HL-60/S4 (cell line): ENCODE measurements around the gene TM4SF18.

Experiments used
- in situ Hi-C: fragments of 300-500 bp; cut with MboI; formaldehyde crosslinking; loops from 2 replicates; pipeline ENCODE4 v1.14.3; 2022; ENCODE audit warnings: low sequenced_read_pairs

TM4SF18 gene

GRCh38 chr3:149291178-149291577, 42.3 kb downstream of the TM4SF18 start:
- in situ Hi-C loops, result no loop called here

GRCh38 chr3:149288655-149289054, 44.8 kb downstream of the TM4SF18 start:
- in situ Hi-C loops, result no loop called here

GRCh38 chr3:149284034-149284433, 49.4 kb downstream of the TM4SF18 start:
- in situ Hi-C loops, result no loop called here

- in situ Hi-C loops, result no loop called here
Observed at GRCh38 chr3:149283401-149283800, 50.0 kb downstream of the TM4SF18 start.

- in situ Hi-C loops, result no loop called here
Observed at GRCh38 chr3:149282836-149283235, 50.6 kb downstream of the TM4SF18 start.

GRCh38 chr3:149282322-149282721, 51.1 kb downstream of the TM4SF18 start:
- in situ Hi-C loops, result no loop called here

GRCh38 chr3:149280671-149281349, 52.6 kb downstream of the TM4SF18 start:
- in situ Hi-C loops, result no loop called here

GRCh38 chr3:149278911-149279310, 54.5 kb downstream of the TM4SF18 start:
- in situ Hi-C loops, result loop anchor here (10.0 kb wide), 1 partner anchor 324 kb away; no protein-coding TSS in a partner anchor

- in situ Hi-C loops, result loop anchor here (10.0 kb wide), 1 partner anchor 323 kb away; no protein-coding TSS in a partner anchor
Observed at GRCh38 chr3:149277331-149277813, 56.1 kb downstream of the TM4SF18 start.

GRCh38 chr3:149276619-149277018, 56.8 kb downstream of the TM4SF18 start:
- in situ Hi-C loops, result loop anchor here (10.0 kb wide), 1 partner anchor 322 kb away; no protein-coding TSS in a partner anchor

- in situ Hi-C loops, result loop anchor here (5.0 to 10.0 kb wide), 2 partner anchors 157 to 319 kb away; no protein-coding TSS in a partner anchor
Observed at GRCh38 chr3:149274220-149274619, 59.2 kb downstream of the TM4SF18 start.

- in situ Hi-C loops, result loop anchor here (5.0 to 10.0 kb wide), 2 partner anchors 156 to 318 kb away; no protein-coding TSS in a partner anchor
Observed at GRCh38 chr3:149273096-149273751, 60.2 kb downstream of the TM4SF18 start.

- in situ Hi-C loops, result loop anchor here (5.0 to 10.0 kb wide), 2 partner anchors 154 to 317 kb away; no protein-coding TSS in a partner anchor
Observed at GRCh38 chr3:149271669-149272068, 61.8 kb downstream of the TM4SF18 start.

- in situ Hi-C loops, result loop anchor here (5.0 to 10.0 kb wide), 2 partner anchors 153 to 315 kb away; no protein-coding TSS in a partner anchor
Observed at GRCh38 chr3:149270180-149270579, 63.3 kb downstream of the TM4SF18 start.

GRCh38 chr3:149269687-149270086, 63.7 kb downstream of the TM4SF18 start:
- in situ Hi-C loops, result loop anchor here (5.0 to 10.0 kb wide), 2 partner anchors 152 to 315 kb away; no protein-coding TSS in a partner anchor
